GM21381 (cell line): ENCODE results near the gene WIF1.

Source experiments
- ATAC-seq: cut with Tn5 transposase; IDR thresholded peaks from one replicate; pipeline ENCODE4 v1.9.1; 2021; ENCODE audit warnings: mild to moderate bottlenecking, moderate library complexity; ENCODE audit not compliant: unreplicated experiment

The WIF1 gene

DNA sequence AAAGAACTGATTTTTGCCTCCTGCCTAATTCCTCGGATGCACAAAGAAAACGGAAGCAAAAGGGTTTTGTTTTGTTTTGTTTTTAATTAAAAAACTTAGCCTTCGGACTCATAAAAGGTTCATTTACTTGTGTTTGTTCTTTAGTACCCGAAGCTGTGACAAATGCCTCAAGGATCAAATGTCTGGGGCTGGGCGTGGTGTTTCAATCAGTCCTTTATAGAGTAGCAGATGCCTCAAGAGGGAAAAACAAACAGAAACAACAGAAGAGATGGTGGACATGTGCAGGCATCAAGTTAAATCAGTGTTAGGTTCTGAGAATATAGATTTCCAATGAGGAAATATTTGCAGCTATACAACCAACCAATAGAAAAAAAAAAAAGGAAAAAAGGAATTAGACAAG is 1.6 kb upstream of the WIF1 start:
- ATAC-seq, result no peak

- ATAC-seq, result no peak
Observed at GRCh38 chr12:65121956-65122469, 908 bp upstream of the WIF1 start.

- no peak for ATAC-seq
Observed at GRCh38 chr12:65119063-65119462, 2.0 kb downstream of the WIF1 start.

- no peak for ATAC-seq
Observed at GRCh38 chr12:65113621-65114035, 7.5 kb downstream of the WIF1 start.

DNA sequence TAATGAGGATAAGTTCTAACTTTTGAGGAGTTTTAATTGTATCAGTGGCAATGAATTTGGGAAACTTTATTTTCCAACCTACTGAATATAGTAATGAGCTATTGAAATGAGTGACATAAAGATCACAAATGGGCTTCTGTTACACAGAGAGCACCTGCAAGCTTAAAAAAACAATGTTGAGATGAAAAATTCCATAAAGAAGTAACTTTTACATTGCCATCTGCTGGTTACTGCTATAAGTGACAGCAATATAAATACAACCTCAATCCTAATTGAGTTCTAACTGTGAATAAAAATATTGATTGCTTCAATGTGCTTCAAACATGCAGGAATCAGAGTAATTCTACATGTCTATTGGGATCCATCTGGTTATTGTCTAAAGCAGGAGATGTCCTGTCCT is 14.2 kb downstream of the WIF1 start:
- no peak for ATAC-seq

GRCh38 chr12:65100140-65100539 is 21.0 kb downstream of the WIF1 start:
- no peak for ATAC-seq

DNA sequence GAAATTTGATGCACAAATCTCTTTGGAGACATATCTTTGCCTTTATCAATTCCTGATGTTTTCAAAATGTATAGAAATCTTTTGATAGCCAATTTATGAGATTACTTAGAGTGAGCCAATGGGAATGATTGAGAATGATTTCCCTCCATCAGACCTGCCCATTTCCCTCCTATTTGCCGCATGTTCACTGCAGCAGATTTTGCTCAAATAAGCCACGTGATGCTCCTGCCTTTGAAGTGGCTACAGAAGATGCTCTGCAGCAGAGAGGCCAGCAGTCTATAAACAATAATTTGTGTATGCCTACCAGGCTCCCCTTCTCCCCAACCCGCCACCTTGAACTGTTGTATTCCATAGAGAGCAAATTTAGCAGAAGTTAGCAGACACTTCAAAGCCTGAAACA is 21.9 kb downstream of the WIF1 start:
- no peak for ATAC-seq

GRCh38 chr12:65098364-65098763 is 22.7 kb downstream of the WIF1 start:
- no peak for ATAC-seq

DNA sequence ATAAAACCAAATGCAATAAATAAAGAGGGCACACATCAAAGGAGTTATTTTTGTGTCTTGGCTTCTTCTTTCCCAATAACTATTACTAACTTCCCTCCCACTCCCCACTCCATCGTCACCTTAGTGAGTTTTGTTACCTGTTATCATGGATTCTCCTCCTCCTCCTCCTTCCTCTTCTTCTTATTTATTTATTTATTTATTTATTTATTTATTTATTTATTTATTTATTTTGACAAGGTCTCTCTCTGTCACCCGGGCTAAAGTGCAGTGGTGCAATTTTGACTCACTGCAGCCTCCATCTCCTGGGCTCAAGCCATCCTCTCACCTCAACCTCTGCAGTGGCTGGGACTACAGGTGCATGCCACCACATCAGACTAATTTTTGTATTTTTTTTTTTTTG is 26.4 kb downstream of the WIF1 start:
- no peak for ATAC-seq

DNA sequence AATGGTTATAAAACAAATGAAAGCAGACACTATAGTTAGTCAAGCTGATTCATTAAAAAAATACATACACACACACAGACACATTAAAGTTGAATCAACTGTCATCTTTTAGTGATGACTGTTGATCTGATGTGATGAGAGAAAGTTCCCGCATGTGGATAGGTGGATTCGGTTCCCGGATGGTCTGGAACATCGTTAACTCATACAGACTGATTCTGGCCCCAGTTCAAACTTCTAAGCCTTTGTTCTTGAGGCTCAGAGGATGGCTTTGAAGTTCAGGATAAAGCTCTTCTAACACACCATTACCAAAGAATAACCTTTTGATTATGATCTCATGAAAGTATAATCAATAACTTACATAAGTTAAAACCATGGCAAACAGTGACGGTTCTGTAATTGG is 27.5 kb downstream of the WIF1 start:
- no peak for ATAC-seq

GRCh38 chr12:65090461-65090860 is 30.6 kb downstream of the WIF1 start:
- ATAC-seq, result no peak

GRCh38 chr12:65086236-65086635 is 34.9 kb downstream of the WIF1 start:
- no peak for ATAC-seq

GRCh38 chr12:65084579-65084978 is 36.5 kb downstream of the WIF1 start:
- ATAC-seq, result no peak

GRCh38 chr12:65083581-65083980 is 37.5 kb downstream of the WIF1 start:
- ATAC-seq, result no peak

DNA sequence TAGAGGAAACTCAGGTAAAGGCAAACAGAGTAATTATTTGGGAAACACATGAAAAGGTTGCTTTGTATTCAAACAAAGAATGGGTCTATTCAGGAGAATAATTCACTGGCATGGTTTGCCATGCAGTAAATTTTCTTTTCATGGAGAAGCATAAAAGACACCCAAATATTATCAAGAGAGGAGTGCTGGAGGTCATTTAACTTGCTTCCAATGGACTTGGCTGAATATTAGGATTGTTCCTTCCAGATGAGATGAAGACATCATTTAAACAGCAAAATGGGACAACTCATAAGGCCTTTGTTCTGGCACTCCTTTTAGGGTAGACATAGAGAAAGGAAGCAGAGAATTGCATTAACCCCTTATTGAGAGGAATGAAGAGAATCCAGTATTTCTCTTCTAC is 38.7 kb downstream of the WIF1 start:
- no peak for ATAC-seq

DNA sequence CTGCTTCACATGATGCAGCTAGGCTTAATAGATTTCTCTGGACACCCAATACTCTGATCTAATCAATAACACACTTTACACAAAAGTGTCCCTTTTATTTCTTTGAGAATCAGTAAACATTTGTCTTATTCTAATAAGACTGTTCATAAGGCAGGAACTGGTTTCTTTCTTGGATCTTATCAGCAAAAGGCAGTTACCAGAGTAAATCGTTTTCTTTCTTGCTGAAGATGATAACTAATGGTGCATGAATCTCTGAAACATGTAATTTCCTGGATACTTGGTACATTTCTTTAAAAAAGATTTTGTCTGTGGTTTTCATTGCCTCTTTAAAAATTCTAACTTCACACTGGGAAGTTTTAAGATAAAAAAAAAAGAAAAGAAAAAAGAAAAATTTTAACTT is 39.6 kb downstream of the WIF1 start:
- no peak for ATAC-seq

- no peak for ATAC-seq
Observed at GRCh38 chr12:65074932-65075331, 46.2 kb downstream of the WIF1 start.

DNA sequence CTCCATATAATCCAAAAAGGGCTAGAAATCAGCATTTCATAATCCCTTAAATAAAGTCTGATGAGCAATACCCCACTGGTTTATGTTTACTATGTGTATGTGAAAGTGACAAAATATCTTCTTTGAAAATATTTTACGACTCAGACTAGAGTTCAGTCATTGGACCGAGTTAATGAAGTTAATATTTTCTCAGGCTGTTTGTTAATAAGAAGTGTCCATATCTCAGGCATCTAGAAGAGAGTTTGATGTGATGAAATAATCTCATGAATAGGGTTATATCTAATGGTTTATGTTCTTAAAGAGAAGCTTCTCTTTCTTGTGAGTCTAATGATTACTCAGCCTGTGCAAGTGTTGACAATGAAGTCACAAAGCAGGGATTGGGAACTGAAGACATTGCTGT is 51.8 kb downstream of the WIF1 start:
- no peak for ATAC-seq

- ATAC-seq, result no peak
Observed at GRCh38 chr12:65067383-65067782, 53.7 kb downstream of the WIF1 start.

- no peak for ATAC-seq
Observed at GRCh38 chr12:65055859-65056258, 65.2 kb downstream of the WIF1 start.

DNA sequence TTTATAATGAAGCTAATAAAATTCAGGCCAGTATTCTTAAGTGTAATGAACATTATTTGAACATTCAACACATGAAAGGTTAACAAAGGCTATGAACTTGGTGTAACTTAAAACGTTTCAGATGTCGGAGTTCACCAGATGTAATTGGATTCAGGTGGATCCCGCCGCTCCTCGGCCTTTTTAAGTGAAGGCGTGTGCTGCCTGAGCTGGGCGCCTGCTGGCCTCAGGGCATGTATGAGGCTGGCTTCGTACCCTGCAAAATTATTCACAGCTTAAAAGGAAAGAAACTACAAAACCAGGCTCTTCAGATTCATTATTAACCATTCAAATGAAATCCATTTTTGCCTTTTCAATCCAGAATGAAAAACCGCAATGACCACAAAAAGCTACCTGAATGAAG is 69.9 kb downstream of the WIF1 start:
- ATAC-seq, result no peak

DNA sequence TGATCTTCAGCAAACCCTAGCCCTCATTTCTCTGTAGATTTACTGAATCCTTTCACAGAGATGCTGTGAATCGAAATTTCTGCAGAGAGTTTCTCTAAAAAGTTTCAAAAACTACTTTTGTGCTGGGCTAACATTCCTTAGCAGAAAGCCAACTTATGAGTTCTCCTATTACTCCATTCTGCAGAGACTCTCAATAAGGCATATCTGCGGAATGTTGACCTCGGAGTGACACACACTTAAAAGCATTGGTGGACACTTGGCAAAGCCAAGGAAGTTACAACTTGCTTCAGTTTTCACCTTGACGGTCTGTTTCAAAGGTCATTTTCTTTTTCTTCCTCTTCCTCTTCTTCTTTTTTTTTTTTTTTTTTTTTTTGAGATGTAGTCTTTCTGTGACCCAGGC is 75.8 kb downstream of the WIF1 start:
- ATAC-seq, result no peak

GRCh38 chr12:65039301-65039700 is 81.8 kb downstream of the WIF1 start:
- ATAC-seq, result no peak

DNA sequence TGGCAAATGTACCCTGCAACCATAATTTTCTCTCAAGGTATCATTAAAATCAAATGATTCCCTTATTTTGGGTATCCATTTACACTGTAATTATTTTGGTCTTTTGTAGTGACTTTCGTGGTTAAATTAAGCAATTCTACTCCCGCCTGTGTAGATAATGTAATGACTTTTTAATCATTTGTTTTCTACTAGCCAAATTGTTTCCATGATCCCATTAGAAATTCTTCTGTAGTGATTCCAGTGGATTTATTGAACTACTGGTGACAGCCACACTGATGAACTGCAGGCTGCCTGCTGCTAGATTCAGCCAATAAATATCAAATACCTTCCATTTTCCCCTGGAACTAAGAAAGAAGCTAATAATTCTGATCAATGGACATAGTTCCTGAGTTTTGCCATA is 96.0 kb downstream of the WIF1 start:
- ATAC-seq, result no peak
